ENCODE results near the gene PEMT. TPM values are rescaled to one million over a fixed set of nuclear protein-coding genes. Genes with fewer than 3 reads are reported as not detected.

Gene PEMT
- total and polyA plus RNA-seq, 2 donors from 2014 or later: 36.8 to 52.1 TPM

DNA sequence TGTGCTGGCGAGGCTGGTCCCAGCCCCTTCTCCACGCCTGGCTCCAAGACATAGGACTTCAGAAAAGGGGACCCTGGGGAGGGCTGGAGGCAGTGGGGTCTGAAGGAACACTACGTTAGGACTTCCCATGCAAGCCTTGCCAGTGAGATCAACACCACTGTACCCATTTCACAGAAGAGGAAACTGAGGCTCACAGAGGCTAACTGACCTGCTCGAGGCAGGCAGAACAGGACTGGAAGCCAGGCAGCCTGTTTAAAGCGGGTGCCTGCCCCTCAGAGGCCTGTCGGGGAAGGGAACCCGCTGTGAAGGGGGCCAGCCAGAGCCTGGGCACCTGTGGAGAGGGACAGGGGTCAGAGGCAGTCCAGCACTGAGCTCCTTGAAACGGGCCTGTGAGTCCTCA is 32.3 kb downstream of the PEMT start:
- Histone ChIP-seq H3K9ac (ENCODE audit: low read length in 3 of 3) (no peak overlapping the region), H3K4me1 (ENCODE audit: control insufficient read depth in 2 of 3, insufficient read depth in 2 of 3, low read depth in 1 of 3, low read length in 3 of 3) (peaks cover 0 to 19% (median 0%) of the 10 kb centered on the region in 3 donors), H3K27me3 (ENCODE audit: control insufficient read depth, insufficient read depth, low read length) (no peaks in the 10 kb centered on the region), H3K27ac (ENCODE audit: low read depth in 2 of 2, low read length in 2 of 2) (no peak overlapping the region), H3K9me3 (ENCODE audit: control insufficient read depth in 2 of 3, insufficient read depth in 1 of 3, low read length in 3 of 3) (no peaks in the 10 kb centered on the region), H3K4me3 (ENCODE audit: low read length in 3 of 3) (no peak overlapping the region), H3K36me3 (ENCODE audit: control insufficient read depth in 2 of 3, insufficient read depth in 3 of 3, low read length in 3 of 3) (no peaks in the 10 kb centered on the region)
- intact Hi-C loops (cut with DNase I): no loop called here
- DNase-seq (no peak), FAIRE-seq (no peak)
- TF ChIP-seq CTCF (IDR thresholded peaks at IDR 0.05; ENCODE audit: borderline replicate concordance, extremely low read depth, insufficient read depth): no peak

GRCh38 chr17:17558431-17558830 is 33.1 kb downstream of the PEMT start:
- Histone ChIP-seq H3K27me3 (ENCODE audit: control insufficient read depth, insufficient read depth, low read length) (no peaks in the 10 kb centered on the region), H3K27ac (ENCODE audit: low read depth in 2 of 2, low read length in 2 of 2) (no peak overlapping the region), H3K4me1 (ENCODE audit: control insufficient read depth in 2 of 3, insufficient read depth in 2 of 3, low read depth in 1 of 3, low read length in 3 of 3) (peaks cover 0 to 19% (median 0%) of the 10 kb centered on the region in 3 donors), H3K4me3 (ENCODE audit: low read length in 3 of 3) (no peak overlapping the region), H3K9me3 (ENCODE audit: control insufficient read depth in 2 of 3, insufficient read depth in 1 of 3, low read length in 3 of 3) (no peaks in the 10 kb centered on the region), H3K36me3 (ENCODE audit: control insufficient read depth in 2 of 3, insufficient read depth in 3 of 3, low read length in 3 of 3) (no peaks in the 10 kb centered on the region), H3K9ac (ENCODE audit: low read length in 3 of 3) (no peak overlapping the region)
- intact Hi-C loops (cut with DNase I): no loop called here
- DNase-seq: no peak
- no peak for TF ChIP-seq CTCF (IDR thresholded peaks at IDR 0.05; ENCODE audit: borderline replicate concordance, extremely low read depth, insufficient read depth)
- FAIRE-seq: no peak

DNA sequence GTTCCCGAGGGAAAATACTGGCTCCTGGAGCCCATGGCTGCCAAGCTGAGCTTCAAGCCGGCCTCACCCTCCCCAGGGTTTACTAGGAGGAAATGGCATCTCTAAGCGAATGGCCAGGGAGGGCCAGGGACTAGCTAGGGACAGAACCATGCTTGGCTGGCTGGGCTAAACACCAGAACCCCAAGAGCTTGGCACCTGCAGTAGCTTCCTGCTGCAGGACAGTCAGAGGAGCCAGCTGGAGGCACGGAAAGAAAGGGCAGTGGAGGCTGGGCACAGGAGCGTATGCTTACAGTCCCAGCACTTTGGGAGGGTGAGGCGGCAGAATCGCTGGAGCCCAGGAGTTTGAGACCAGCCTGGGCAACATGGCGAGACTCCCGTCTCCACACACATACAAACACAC is 33.7 kb downstream of the PEMT start:
- intact Hi-C loops (cut with DNase I): no loop called here
- no peak for TF ChIP-seq CTCF (IDR thresholded peaks at IDR 0.05; ENCODE audit: borderline replicate concordance, extremely low read depth, insufficient read depth)
- H3K9ac ChIP-seq (ENCODE audit: low read length in 3 of 3): peak overlapping the region in 1 of 3 donors; percentile 19
- peaks cover 0 to 19% (median 0%) of the 10 kb centered on the region in 3 donors for H3K4me1 ChIP-seq (ENCODE audit: control insufficient read depth in 2 of 3, insufficient read depth in 2 of 3, low read depth in 1 of 3, low read length in 3 of 3)
- DNase-seq: no peak
- no peak for FAIRE-seq
- H3K27ac ChIP-seq (ENCODE audit: low read depth in 2 of 2, low read length in 2 of 2): no peak overlapping the region
- no peaks in the 10 kb centered on the region for H3K36me3 ChIP-seq (ENCODE audit: control insufficient read depth in 2 of 3, insufficient read depth in 3 of 3, low read length in 3 of 3)
- no peaks in the 10 kb centered on the region for H3K27me3 ChIP-seq (ENCODE audit: control insufficient read depth, insufficient read depth, low read length)
- no peak overlapping the region for H3K4me3 ChIP-seq (ENCODE audit: low read length in 3 of 3)
- no peaks in the 10 kb centered on the region for H3K9me3 ChIP-seq (ENCODE audit: control insufficient read depth in 2 of 3, insufficient read depth in 1 of 3, low read length in 3 of 3)

- Histone ChIP-seq H3K9me3 (ENCODE audit: control insufficient read depth in 2 of 3, insufficient read depth in 1 of 3, low read length in 3 of 3) (no peaks in the 10 kb centered on the region), H3K27ac (ENCODE audit: low read depth in 2 of 2, low read length in 2 of 2) (no peak overlapping the region), H3K4me3 (ENCODE audit: low read length in 3 of 3) (no peak overlapping the region), H3K27me3 (ENCODE audit: control insufficient read depth, insufficient read depth, low read length) (no peaks in the 10 kb centered on the region), H3K9ac (ENCODE audit: low read length in 3 of 3) (no peak overlapping the region), H3K36me3 (ENCODE audit: control insufficient read depth in 2 of 3, insufficient read depth in 3 of 3, low read length in 3 of 3) (no peaks in the 10 kb centered on the region), H3K4me1 (ENCODE audit: control insufficient read depth in 2 of 3, insufficient read depth in 2 of 3, low read depth in 1 of 3, low read length in 3 of 3) (peaks cover 0 to 14% (median 0%) of the 10 kb centered on the region in 3 donors)
- FAIRE-seq: no peak
- no peak for DNase-seq
- intact Hi-C loops (cut with DNase I): no loop called here
- no peak for TF ChIP-seq CTCF (IDR thresholded peaks at IDR 0.05; ENCODE audit: borderline replicate concordance, extremely low read depth, insufficient read depth)
These were observed 34.8 kb downstream of the PEMT start for GRCh38 chr17:17556671-17557070.

Measured in kidney (tissue), 14 donors.